ENCODE results near the gene TTC23.

The TTC23 gene

DNA sequence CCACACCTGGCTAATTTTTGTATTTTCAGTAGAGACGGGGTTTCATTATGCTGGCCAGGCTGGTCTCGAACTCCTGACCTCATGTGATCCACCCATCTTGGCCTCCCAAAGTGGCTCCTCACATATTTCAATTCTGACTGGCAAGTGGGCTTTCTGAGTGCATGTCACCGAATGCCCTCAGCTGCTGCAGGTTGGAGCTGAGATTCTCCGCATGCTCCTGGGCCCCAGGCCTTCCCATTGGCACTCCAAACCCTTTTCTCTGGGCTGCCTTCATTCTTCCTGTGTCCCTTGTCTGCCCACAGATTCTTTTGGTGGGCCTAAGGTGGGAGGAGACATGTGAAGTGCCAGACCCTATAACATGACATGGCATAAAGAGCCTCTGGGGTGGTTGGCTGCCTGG is 77.2 kb downstream of the TTC23 start:
- TF ChIP-seq POLR2A (IDR thresholded peaks at IDR 0.05; ENCODE audit: low read length) = no peak
- no peak for TF ChIP-seq GATA1 (IDR thresholded peaks at IDR 0.05; ENCODE audit: low read depth, low read length)
- DNase-seq = no peak

DNA sequence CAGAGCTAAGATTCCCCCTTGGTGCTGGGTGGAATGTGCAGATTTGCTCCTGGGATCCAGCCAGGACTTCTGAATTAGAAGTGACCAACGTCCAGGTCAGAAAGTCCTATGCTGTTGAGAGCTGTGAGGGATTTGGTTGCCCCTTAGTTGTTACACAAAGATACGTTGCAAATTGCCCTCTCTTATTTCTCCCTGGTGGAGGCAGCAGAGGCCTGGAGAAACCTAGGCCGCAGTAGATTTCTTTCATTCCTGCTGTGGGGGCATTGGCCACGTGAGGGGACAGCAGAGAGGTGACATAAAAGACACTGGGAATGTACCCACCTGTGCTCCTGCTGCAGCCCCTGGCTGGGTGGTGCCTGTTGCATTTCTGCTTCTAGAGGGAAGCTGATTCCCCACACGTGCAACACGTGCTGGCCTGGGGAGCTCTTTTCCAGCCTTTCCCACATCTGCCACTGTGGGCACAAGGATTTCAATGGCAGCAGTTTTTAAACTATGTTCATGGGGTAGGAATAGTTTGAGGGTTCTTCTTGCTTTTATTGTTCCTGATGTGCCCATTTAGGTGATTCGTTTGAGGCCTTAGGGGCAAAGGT is 78.8 kb downstream of the TTC23 start:
- no peak for TF ChIP-seq POLR2A (IDR thresholded peaks at IDR 0.05; ENCODE audit: low read length)
- TF ChIP-seq GATA1 (IDR thresholded peaks at IDR 0.05; ENCODE audit: low read depth, low read length) = no peak

DNA sequence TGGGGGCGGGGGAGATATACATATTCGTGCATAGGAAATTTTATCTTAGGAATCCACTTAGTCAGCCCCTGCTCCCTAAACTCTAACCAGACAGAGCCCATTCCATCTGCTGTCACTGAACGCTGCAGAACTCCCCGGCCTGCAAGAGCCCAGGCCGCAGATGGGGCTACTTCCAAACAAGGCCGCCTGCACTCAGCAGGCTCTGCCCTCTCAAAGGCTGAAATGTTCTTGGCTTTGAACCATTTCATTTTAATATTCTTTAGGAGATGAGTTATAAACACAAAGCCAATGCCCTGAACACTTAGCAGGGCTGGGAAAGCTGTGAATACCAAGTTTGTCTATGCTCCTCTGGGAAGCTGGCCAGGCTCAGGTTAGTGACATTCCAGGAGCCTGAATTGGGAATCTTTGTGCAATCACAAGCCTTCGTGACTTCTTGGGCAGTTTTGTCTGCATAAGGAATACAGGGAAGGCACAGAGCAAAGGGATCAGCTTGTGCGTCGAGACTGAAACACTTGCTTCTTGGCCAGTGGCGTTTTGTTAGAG is 79.5 kb downstream of the TTC23 start:
- TF ChIP-seq GATA1 (IDR thresholded peaks at IDR 0.05; ENCODE audit: low read depth, low read length) = no peak
- TF ChIP-seq POLR2A (IDR thresholded peaks at IDR 0.05; ENCODE audit: low read length) = no peak
- no peak for DNase-seq

More for the DNA sequence above, 78.8 kb downstream of the TTC23 start:
- no peak for DNase-seq

DNA sequence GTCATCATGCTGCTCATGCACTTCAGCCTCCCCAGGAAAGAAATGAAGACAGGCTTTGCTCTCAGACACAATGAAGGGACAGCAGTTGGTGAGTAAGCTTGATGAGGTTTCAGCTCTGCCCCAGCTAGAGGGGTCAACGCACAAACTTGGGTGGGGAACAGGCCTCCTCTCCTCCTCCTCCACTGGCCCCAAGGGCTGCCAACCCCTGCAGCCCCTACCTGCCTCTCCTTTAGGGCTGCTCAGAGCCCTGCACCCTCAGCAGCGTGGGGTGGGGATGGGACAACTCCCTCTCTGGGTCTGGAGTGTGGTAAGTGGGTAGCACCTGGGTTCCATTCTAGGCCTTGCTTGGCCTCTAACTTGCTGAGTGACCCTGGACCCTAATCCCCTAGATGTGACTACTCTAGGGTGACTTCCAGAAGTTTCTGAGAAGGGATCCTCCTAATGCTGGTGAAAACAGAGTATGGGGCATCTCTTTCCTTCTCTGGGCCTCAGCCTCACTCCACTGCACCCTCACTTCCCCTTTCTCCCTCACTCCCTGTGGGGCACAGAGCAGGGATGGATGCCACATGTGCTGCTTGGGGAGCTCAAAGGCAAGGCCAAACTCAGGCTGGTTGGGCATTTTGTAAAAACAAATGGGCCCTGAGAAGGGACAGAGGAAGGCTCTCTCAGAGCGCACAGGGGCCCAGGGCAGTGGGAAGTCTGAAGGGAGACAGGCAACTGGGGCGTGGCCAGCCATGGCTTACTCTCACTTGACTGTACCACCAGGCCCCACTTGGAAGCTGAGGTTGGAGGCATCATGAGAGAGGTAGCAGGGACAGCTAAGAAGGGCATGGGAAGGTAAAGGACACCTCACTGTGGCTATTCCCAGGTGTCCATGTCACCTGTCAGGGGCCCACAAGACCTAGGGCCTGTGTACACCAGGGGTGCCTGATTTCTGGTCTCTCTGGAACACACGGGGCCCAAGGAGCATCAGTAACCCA is 80.5 kb downstream of the TTC23 start:
- TF ChIP-seq GATA1 (IDR thresholded peaks at IDR 0.05; ENCODE audit: low read depth, low read length) (no peak), POLR2A (IDR thresholded peaks at IDR 0.05; ENCODE audit: low read length) (no peak)
- DNase-seq = no peak

DNA sequence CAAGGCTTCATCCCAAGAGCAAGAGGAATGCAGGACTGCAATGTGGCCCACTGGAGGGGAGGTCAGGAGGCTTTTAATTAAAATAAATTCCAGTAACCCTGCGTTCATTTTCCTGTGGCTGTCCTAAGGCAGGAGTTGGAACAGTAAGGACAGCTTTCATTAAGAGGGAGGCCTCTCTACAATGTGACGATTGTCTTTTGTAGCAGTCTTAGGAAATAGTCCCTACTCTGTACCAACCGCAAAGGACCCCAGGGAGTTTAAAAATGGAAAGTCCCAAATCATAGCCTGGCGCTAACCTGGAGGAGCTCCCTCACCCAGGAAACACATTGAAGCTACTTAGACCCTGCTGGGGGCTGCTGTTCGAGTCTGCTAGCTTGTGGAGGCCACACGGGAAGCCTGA is 81.7 kb downstream of the TTC23 start:
- DNase-seq = no peak
- TF ChIP-seq POLR2A (IDR thresholded peaks at IDR 0.05; ENCODE audit: low read length) (no peak), GATA1 (IDR thresholded peaks at IDR 0.05; ENCODE audit: low read depth, low read length) (no peak)

DNA sequence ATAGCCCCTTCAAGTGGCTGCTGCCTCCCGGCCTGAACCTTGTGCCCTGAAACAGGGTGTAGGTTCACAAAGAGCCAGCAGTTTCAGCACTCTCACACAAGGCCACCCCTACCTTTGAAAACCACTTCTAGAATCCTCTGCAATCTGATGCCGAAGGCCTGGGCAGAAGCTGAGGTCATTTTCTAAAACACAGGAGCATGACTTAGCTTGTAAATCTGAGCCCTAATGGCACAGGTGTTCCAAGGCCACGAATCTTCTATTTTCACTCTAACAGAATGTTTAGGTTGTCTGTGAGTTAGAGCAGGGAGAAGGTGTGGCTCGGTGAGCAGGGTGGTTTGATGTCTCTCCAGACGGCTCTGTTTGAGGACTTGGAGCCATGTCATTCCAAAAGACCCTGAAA is 82.2 kb downstream of the TTC23 start:
- TF ChIP-seq POLR2A (IDR thresholded peaks at IDR 0.05; ENCODE audit: low read length) (no peak), GATA1 (IDR thresholded peaks at IDR 0.05; ENCODE audit: low read depth, low read length) (no peak)
- DNase-seq = no peak

DNA sequence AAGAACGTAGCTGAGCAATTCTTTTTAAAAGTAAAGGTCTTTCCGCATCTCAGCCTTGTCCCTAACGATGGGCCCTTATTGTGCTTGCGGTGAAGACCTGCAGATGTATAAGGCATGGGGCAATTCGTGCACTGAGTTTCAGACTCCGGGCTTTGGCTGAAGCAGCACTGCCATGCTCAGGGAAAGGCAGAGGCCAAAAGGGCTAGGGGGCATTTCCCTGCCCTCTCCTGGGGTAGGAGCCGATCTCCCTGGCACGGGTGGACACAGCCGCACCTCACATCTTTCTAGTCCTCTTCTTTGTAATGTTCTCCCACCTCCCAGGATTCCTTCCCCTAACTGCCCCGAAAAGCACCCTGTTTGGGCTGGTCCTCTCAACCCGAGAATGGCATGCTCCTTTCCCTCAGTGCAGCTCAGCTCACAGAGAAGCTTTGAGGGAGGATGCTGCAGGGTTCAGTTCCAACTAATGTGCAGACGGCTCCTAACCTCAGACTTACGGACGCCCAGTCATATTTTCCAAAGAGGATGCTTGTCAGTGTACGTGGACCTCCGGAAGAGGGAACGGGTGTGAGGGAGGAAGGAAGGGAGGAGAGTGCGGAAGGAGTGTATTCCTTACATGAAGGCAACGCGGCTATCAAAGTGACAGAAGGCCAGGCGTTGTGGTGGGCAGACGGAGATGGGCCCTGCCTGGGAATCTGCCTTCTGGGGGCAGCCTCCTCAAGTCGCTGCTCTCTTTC is 83.3 kb downstream of the TTC23 start:
- TF ChIP-seq POLR2A (IDR thresholded peaks at IDR 0.05; ENCODE audit: low read length) (no peak), GATA1 (IDR thresholded peaks at IDR 0.05; ENCODE audit: low read depth, low read length) (no peak)
- DNase-seq = no peak

DNA sequence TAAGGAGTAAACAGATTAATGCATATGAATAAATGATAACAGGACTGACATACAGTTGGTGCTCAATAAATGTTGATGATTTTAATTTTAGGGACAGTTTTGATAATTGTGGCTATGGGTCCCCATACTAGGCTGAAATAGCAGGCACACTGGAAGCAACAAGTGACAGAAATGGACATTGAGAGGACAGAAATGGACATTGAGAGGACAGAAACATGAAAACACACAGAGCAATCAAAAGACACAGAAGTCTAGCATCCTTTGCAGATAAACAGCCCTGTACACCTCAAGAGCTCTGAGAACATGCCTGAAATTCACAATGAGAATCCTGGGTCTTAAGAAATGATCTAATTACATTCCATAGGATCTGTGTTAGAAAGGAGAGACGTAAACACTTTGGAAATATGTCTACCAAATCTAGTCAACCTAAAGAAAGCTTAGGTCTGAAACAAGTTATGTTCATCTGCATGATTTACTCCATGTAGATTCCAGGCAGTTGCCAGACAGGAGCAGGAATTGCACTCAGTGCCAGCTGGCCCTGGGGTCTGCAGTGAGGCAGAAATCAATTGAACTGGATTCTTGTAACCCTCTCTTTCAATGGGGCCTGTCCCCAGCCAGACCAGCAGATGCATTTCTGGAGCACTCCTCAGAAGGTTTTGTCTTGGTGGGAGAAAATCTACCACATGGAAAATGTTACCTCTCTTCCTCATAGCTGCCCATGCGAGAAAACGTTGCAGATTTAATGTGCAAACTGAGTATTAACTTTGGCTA is 84.2 kb downstream of the TTC23 start:
- no peak for DNase-seq

DNA sequence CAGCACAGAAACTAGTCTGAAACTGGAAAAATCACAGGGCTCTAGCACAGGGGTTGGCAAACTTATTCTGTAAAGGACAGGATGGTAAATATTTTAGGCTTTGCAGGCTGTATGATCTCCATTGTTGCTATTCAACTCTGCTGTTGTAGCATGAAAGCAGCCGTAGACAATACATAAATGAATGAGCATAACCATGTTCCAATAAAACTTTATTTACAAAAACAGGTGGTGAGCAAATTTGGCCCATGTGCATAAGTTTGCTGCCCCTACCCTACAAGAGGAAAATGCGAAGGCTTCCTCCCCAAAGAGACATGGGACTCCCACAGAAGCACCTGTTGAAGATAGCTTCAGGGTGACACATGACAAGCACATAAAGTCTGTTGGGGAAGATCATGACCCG is 85.3 kb downstream of the TTC23 start:
- no peak for DNase-seq
- TF ChIP-seq POLR2A (IDR thresholded peaks at IDR 0.05; ENCODE audit: low read length) = no peak
- TF ChIP-seq GATA1 (IDR thresholded peaks at IDR 0.05; ENCODE audit: low read depth, low read length) = no peak

More for the DNA sequence above, 84.2 kb downstream of the TTC23 start:
- TF ChIP-seq GATA1 (IDR thresholded peaks at IDR 0.05; ENCODE audit: low read depth, low read length) (no peak), POLR2A (IDR thresholded peaks at IDR 0.05; ENCODE audit: low read length) (no peak)

DNA sequence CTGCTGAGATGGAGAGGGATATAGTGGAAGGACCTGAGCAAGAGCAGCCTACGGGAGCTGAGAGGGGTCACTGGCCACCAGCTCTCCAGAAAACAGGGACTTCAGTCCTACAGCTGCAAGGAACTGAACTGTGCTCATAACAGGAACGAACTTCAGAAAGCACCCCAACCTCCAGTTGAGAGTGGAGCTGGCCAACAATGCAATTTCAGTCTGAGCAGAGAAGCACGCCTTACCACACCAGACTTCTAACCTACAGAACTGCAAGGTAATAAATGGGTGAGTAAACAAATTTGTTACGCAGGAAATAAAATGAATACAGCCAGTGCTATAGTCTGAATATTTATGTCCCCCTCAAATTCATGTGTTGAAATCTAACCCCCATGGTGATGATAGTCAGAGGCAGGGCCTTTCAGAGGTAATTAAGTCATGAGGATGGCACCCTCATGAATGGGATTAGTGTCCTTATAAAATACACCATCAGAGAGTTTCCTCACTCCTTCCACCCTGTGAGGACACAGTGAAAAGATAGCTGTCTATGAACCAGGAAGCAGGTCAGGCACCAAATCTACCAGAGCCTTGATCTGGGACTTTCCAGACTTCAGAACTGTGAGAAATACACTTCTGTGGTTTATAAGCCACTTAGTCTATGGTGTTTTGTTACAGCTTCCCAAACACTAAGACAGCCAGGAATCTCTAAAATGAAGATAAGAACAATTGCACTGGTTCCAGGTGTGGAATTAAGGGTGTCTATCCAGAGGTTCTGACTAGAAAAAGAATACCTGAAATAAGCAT is 85.9 kb downstream of the TTC23 start:
- DNase-seq = no peak
- TF ChIP-seq GATA1 (IDR thresholded peaks at IDR 0.05; ENCODE audit: low read depth, low read length) (no peak), POLR2A (IDR thresholded peaks at IDR 0.05; ENCODE audit: low read length) (no peak)

DNA sequence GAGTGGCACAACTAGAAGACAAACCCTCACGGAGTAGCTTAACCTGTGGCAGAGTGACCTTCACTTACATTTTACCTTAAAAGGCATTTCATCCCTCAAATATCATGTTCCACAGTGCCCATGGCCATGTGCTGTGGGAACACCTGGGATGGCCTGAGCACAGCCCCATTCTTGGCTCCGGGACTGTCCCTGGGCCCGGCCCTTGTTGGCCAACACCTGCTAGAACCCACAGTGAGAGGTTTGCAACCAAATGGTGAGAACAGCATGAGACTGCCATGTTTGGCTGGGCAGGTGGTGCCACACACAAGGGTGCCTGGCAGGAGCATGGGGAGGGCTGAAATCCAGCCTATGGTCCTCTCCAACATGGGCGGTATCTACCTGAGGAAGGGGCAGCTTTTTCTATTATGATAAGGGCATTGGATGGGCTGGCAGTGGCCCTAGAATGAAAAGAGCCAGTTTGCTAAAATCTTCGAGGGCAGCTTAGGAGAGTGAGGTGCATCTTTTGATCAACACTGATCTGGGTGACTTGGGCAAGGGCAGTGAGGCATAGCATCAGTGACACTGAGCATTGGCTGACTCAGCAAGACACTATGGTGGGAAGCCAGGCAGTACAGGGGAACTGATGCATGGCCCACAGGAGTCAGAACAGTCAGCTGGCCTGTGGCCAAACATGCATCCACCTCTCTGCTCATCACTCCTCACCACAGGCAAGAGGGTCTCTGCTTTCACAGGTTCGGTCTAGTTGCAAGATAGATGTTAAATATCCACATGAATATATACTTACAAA is 90.6 kb downstream of the TTC23 start:
- DNase-seq = no peak
- no peak for TF ChIP-seq GATA1 (IDR thresholded peaks at IDR 0.05; ENCODE audit: low read depth, low read length)
- TF ChIP-seq POLR2A (IDR thresholded peaks at IDR 0.05; ENCODE audit: low read length) = no peak

DNA sequence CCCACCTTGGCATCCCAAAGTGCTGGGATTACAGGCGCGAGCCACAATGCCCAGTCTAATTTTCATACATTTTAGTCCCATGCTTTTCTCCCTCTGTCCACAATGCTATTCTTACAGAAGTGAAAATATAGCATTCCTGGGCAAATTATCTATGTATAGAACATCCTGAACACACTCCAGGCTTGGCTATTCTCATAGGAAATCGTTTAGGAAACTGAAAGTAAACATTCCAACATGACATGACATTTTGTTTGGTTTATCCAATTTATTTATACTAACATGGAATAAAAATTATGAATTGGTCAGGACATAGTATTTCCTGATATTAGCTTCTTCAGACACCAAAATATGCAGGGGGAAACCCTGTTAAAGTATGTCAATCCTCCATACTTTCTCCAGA is 91.9 kb downstream of the TTC23 start:
- TF ChIP-seq GATA1 (IDR thresholded peaks at IDR 0.05; ENCODE audit: low read depth, low read length) = no peak
- no peak for TF ChIP-seq POLR2A (IDR thresholded peaks at IDR 0.05; ENCODE audit: low read length)
- no peak for DNase-seq

Data from erythroblast (primary cell).